Esophagus mucosa (tissue), 1 donor: Measurements from ENCODE around the gene OLFML2B. TPM values are rescaled to one million over a fixed set of nuclear protein-coding genes. Genes with fewer than 3 reads are reported as not detected.

Experiments
- ATAC-seq: fragments of 200-7000 bp; cut with Tn5 transposase; one replicate; pipeline ENCODE4 v1.9.1; 2020
- total RNA-seq: library from RNA; stranded (reverse); gene quantifications from one replicate; pipeline ENCODE4 v1.2.4, GENCODE V29; 2023
- donor health status: DM: yes; HTN: yes; CAD: no.

Gene OLFML2B
- total RNA-seq, 1 donor from 2014 or later: 0.72 TPM

DNA sequence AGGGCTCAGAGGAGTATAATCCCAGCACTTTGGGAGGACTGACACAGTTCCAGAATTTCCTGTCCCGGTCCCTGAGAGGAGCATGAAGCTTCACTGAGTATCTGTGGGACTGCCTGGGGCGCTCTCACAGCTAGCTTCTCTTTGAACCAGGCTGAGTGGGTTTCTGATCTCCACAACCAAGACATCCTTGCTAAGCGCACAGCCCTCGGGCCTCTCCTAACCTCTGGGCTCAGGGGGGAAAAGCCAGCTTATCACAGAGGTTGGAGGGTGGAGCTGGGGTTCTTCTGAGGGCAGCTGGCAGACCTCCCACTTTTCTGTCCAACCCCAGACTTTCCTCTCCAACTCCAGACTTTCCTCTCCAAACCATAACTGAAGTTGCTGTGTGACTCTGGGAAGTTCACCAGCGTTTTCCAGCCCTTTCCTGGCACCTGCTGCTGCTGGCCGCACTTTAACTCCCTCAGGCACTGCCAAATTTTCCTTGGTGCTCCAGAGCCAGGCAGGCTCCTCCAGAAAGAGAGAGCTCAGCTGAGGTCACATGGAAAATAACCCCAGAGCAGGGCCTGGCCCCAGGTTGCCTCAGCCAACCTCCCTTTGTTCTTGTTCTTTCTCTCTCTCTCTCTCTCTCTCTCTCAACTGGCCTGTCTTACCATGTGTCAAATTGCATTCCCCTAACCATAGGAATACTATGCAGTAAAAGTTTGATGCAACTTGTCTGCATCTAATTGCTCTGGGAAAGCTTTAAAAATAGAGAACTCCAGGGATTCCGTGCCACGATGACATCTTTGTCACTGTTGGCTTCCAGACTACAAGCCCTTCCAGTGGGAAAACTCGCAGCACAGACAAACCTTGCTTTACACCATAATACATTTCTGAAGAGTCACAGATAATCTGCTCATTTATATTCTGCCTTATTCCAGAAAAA is 49.5 kb downstream of the OLFML2B start:
- no peak for ATAC-seq

DNA sequence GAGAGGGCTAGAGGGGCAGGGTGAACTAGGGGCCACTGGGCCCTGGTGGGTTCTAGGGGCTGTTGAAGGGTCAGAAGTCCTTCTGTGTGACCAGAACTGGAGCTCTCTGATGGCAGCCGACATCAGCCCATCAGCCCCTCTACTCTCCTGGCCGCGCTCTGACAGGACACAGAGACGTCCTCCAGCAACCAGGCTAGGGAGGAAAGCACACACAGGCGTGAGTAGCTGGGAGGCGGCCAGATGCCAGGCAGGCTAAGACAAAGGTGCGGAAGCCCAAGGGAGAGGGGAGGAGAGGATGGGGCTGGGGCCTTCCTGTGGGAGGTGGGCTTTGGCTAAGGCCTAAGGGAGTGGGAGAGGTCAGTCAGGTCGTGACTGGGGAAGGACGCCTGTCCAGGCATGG is 50.8 kb downstream of the OLFML2B start:
- no peak for ATAC-seq

DNA sequence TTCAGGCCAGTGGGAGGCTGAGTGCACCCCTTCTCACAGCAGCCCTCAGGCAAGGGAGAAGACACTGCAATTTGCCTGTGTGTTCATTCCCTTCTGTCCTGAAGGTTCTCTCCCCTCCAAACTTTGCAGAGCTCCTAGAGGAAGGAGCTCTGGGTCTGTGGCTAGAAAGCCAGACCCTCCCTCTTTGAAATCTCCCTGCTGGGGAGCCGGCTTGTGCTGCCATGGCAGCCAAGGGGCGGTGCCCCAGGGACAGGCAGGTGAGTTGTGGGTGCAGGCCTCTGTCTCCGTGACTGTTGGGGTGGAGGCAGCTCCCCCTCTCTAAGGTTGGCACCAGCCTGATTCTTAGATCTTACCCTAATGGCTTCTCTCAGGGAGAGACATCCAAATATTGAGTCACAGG is 53.0 kb downstream of the OLFML2B start:
- ATAC-seq: no peak

DNA sequence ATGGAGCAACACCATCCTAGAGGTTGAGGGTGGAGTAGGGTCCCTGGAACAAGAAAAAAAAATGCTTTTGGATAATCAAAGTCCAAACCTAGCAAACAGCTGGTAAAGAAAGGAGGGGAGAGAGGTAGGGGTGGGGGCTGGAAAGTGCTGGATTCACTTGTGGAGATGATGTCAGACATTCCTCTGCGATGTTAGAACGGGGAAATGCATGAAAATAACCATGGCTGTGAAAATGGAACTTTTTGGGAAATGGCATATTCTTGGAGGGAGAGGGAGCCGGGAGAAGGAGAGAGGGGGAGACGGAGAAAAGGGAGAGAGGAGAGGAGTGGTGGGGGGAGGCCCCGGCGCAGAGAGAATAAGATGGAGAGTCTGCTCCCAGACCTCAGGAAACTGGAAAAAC is 53.6 kb downstream of the OLFML2B start:
- ATAC-seq: no peak

DNA sequence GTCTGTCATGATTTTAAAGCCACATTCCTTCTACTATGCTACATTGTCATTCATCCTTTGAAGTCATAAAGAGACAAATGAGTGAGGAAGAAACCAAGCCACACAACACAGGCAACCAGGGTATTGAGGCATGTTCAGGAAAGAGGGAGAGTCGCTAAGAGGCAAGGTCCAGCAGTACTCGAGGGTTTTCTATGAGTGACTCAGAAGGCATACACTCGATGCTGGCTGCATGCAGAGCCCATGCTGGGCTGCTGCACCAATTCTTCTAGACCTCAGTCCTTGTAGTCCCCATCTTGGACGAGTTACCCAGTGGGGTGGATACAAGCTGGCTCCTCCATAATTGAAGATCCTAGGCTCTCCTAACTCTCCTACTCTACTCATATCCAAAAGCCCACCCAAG is 57.6 kb downstream of the OLFML2B start:
- ATAC-seq: no peak

DNA sequence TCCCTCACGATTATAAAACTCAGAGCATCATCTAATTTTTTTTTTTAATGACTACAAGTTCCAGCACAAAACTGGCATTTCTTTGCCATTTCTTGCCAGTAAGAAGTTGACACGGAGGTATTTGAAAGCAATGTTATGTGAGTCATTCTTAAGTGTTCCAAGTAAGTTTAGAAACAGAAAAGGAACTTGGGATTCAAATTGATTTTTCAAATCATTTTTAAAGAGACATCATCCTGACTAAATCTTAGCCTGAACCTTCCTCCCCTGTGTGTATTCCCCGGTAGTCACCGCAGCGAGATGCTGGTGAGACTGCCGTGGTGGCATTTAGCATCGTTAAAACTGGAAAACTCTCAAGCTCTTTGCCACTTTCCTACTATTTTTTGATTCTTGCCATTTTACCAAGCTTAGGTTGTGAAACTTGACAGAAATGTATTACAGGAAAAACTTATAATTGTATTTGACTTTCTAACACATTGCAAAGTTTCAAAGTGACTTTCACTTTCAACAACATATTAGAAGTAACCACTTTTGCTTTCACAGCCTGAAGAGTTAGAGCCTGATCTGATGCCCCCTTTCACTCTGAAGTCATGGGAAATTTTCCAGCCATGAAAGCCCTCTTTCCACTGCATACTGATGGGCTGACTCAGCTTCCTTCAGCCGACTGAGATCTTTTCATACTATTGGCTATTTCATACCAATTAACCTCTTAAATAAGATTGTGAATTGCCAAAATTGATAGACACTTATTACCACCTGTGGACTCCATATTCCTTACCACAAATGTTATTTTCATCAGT is 61.4 kb downstream of the OLFML2B start:
- ATAC-seq: no peak

DNA sequence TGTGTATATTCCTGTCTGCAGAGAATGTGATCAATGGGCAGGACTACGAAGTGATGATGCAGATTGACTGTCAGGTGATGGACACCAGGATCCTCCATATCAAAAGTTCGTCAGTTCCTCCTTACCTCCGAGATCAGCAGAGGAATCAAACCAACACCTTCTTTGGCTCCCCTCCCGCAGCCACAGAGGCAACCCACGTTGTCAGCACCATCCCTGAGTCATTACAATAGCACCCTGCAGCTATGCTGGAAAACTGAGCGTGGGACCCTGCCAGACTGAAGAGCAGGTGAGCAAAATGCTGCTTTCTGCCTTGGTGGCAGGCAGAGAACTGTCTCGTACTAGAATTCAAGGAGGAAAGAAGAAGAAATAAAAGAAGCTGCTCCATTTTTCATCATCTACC is 65.2 kb downstream of the OLFML2B start:
- no peak for ATAC-seq

DNA sequence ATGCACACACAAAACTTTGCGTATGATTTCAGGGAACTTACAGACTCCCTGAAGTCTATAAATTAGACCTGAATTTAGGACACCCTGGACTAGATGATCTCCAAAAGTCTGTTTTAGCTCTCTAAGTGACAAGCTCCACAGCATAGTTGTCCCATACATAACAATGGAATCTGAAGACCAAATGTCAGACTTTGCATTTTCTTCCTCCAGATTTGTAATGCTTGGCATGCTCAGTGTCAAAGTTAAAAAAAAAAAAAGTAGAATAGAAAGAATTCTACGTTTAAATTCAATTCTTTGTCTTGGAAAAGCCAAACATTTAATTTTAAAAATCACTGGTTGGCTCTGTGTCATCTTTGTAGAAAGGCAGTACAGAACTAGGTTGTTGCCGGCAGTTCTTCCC is 66.7 kb downstream of the OLFML2B start:
- ATAC-seq: no peak

DNA sequence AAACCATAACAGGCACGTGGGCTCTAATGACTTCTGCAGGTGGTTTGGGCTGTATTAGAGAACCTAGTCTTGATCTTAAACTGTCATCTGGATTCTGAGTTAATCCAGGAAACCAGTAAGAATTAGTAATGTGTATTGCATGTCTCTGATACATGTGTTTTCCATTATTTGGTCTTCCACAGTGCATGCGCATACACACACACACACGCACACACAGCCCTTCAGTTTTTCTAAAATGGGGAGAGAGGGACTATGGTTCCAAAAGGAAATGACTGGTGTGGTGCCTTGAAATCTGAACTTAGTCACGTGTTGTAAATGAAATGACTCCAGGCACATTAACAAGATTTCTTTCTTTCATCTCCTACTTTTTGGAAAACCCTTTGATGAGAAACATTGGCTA is 67.6 kb downstream of the OLFML2B start:
- ATAC-seq: no peak

DNA sequence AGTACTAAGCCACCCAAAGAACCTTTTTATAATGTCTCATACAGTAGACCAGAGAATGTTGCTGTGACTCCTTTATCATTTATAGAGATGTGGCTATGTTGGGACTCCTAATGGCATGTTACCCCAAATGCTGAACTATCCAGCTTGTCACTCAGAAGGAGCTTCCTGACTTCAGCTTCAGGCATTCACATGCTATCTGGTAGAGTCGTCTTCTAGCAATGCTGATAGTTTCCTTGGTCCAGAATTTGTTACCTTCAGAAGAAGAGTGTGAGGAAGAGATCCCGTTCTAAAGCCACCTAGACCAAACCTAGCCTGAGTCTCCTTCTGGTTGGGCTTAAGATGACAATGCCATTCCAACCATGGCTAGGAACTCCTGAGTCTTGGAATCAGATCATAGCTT is 68.1 kb downstream of the OLFML2B start:
- no peak for ATAC-seq

DNA sequence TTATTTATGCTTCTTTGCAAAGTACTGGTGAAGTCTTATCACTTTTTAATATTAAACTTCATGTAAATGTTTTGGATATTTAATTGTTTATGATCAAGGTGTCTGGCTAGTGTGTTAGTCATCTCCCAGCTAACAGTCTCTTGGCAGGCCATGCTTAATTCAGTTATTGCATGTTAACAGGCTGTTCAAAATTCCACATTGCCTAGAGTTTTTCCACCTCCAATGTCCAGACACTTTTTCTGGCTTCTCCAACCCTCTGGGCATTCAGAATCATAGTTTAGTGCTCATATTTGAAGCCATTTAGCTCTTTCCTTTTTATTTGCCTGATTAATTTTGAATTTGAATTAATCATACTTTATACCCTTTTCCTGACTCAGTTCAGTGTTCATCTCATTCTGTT is 69.2 kb downstream of the OLFML2B start:
- ATAC-seq: no peak

DNA sequence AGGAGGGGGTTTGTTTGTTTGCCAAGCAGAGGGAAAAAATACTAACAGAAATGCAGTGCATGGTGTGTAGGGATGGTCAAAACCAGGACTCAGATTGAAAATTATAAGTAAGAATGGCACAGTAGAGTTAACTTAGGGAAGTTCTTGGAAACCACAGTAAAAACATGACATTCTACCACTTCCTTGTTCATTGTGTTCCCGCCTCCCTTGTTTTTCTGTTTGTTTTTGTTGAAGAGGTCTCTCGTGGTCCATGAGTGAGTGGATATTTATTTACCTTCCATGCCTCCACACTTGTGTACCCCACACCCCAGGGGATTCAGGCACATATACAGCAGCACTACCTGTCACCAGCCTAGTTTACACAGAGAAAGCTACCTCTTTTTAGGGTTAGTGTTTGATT is 69.6 kb downstream of the OLFML2B start:
- no peak for ATAC-seq

DNA sequence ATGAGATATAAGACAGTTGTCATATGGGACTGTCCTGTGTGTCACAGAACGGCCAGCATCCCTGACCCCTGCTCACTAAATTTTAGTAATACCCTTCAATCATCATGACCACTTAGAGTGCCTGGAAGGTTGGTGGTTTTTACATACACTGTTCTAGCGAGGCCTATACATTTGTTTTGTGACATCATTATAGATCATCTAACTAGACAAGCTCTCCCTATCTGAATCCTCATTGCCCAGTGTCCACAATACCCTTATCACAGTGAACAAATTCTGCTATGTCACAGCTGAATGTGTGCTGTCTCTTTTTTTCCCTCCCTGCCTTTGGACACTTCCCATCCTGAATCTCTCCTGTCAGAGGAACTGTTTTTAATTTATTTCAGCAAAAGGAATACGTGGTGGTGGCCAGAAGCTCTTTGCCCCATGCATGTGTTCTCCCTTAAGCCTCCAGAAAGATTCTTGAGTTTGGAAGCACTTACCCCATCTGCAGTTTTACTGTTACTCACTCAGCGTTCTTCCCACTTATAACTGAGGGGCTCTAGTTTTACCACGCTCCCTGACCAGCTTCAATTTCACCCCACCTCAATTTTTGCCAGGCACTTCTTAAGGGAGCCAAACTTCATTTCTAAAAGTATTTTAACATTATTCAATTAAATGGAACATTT is 70.3 kb downstream of the OLFML2B start:
- ATAC-seq: no peak

DNA sequence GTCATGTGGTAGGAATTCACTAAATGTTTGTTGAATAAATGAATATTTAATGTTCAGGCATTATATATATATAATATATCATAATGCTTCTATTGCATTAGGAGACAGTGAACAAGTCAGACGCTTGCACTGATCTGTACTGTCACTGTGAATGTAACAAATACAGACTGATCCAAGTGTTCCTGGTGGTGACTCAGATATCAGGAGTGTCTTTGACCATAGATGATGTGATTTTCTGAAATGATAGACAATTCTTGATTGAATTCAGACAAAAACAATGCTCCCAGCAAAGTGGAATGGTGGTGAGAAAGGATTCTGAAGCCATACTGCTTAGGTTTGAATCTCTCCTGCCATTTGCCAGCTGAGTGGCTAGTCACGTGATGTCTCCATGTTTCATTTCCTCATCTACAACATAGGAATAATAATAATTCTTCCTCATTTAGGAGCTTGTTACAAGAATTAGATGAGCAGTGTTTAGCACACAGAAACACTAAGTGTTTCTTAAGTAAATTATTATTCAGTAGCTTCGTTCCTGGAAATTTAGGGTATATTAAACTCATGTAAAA is 71.0 kb downstream of the OLFML2B start:
- no peak for ATAC-seq

DNA sequence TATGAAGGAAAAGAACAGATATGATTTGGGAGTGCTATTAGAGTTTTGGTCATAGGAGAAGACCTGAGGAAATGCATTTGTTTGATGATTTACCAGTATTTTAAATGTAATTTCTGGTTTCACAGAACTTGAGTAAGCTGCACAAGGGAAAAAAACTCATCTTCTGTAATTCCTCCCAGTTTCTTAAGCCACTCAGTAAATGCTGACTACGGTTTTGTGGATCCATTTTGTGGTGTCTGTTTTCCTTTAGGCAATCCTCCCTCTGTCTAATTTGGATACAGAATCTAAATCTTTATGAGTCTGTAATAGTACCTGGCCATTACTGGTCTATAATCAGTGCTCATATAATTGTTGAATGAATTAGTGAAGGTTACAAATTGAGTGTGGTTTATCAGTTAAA is 72.0 kb downstream of the OLFML2B start:
- no peak for ATAC-seq

DNA sequence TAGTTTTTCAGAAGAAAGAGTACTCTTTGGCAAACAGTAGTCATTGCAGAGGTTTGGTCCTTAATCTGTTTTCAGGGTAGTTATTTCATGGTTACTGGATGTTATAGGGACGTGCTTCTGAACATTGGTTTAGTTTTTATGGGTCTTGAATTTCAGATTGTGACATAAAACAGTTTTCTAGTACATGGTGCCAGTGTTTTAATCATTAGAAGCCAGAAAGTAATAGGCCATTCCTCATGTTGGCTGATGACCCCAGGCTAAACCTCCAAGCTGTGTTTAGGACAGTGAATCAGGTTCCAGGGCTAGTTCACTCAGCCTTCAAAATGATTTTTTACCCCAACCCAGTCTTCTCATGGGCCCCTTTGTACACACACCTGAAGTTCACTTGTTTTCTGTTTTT is 73.3 kb downstream of the OLFML2B start:
- ATAC-seq: no peak

DNA sequence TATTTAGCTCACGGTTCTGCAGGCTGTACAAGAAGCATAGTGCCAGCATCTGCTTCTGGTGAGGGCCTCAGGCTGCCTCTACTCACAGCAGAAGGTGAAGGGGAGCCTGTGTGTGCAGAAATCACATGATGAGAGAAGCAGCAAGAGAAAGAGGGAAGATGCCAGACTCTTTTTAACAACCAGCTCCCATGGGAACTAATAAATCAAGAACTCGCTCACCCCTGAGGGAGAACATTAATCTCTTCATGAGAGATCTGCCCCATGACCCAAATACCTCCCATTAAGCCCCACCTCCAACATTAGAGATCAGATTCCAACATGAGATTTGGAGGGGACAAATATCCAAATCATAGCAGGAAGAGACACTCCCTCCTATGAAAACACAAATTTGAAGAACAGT is 74.1 kb downstream of the OLFML2B start:
- no peak for ATAC-seq

DNA sequence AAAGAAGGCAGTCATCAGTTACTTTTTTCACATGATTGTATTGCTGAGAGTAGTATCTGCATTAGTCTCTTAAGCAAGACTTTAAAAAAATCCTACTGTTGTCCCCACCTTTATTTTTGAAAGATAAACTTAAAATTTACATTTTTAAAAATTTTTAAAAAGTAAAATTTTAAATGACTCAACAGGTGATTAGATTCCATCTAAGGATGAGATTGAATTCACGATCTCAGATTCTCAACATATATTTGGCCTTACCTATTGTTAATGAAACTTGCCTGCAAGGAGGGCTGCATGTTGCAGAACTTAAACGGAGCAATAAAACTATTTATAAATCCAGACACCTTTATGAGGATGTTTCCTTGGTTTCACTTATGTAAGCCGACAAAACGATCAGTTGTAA is 75.2 kb downstream of the OLFML2B start:
- ATAC-seq: no peak

DNA sequence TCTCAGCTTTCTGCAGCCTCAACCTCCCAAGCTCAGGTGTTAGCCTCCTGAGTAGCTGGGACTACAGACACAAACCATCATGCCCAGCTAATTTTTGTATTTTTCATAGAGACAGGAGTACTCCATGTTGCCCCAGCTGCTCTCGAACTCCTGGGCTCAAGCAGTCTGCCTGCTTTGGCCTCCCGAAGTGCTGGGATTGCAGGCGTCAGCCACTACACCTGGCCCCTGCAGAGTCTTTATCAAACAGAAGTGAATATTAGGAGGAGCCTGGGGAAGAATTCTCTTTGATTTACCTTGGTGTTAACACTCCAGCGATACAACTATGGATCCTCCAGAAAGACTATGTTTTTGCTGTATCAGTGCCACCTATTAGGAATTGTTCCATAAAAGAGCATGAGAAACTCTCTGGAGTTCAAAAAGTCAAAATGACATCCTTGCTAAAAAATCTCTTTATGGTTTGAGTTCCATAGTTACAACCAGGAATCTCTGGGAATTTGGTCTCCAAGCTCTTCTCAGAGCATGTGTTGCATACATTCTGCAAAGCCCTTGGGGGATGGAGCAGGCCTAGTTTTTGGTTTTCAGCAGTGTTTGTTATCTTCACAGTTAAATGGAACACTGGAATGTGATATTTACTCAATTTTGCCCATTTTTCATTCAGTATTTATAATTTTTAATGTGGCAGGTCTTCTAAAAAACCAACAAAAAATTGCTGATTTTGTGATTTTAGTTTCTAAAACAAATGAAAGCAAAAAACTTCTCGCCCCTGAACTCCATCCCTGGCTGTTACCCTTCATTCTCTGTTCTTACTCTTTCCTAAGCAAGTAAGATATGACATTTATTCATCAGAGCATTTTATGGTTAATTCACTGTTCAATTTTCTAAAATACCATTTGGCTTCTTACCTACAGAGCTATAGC is 77.3 kb downstream of the OLFML2B start:
- ATAC-seq: no peak

DNA sequence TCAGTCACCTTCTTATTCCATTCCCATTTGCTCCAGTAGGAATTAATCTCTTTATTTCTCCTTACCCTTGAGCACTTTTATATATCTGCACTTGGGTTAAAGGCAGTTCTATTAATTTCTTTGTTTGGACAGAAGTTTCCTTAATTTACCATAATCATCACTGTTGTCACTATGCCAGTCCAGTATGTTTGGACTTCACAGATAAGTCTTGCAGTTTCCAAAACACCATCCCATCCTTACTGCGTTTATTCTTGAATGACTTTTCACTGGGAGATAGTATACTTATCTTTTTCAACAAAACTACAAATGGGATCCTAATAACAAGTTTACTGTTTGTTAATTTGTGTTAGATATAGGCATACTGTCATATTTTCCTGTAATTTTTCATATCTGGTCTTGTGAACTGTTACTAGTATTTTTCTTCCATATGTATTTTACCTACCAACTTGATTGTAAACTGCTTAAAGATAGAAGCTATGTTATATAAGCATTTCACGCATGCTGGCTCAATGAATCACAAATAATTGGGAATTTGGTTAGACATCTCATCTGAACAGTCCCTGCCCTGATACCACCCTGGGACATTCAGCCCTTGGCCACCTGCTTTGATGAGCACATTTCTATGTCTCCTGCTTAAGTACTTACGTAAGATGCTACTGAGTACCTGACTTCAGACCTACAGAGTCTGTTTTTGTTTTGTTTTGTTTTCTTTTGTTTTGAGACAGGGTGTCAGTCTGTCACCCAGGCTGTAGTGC is 78.2 kb downstream of the OLFML2B start:
- ATAC-seq: no peak

DNA sequence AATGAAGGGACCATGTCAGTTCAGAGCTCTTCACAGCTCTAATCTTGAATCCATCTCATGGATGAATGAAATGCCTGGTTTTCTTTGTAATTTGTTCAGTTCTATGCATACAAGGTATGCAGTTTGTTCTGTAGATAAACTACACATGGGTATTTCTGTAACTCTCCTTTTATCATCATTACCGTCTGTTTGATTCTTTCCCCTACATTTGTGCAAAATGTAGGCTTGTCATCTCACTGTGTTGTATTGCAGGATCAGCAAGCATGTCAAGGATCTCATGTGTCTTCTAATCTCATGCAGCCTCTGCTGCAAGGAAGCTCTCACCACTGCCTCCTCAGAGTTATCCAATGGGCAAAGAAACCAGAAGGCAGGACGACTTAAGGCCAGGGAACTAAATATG is 79.3 kb downstream of the OLFML2B start:
- ATAC-seq: no peak
